NCI-H1417 (cell line): ENCODE data around the gene PRMT1.
A peak's percentile ranks its signal among the peaks of the same experiment; 100 is the strongest.

Experiments
- DNase-seq, 3 experiments: peaks; one replicate each; lab custom pipeline; 2025; lab: John Stamatoyannopoulos, UW

The PRMT1 gene

GRCh38 chr19:49688531-49689132, 11.6 kb downstream of the PRMT1 start:
- DNase-seq, result peak in 1 of 3 experiments; percentile 15

DNA sequence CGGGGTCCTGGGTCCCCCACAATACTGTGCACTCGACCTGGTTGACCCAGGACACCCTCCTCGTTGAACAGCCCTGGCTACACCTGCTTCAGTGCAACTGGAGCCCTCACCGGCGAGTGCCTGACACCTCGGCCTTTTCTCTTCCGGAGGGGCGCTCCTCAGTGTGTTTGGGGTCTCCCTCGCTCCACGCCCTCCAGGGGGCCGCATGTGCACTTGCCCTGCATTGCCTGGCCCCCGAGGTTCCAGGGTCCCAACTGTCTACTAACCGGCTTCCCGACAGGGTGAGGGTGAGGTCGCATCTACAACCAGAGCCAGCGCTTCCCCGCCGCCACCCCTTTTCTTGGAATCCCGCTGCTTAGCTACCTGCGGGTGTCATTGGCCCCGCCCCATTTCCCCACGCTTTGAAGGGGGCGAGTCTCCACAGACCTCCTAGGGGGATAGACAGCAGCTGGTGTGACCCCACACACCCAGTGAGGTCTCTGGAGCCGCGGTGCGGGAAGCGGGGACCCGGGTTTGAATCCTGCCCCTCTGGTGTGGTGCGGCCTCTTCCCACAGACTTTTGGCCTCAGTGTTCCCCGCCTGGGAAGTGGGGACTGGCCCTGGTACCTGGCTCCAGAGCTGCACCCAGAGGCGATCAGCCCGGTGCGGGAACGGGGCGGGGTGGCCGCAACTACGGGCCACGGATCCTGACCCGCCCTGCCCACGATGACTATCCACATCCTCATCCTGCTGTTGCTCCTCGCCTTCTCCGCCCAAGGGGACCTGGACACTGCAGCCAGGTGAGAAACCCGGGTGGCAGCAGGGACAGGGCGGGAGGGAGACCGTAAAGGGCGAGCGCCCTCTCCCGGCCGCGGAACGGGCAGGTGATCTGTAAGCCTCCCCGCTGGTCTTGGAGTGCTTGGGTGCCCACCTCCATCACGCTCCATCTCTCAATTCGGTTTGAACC, 12.3 kb downstream of the PRMT1 start, which contains the start of gene ADM5:
Gene ADM5 (plus strand): TSS at position 462 of the 946 bp plus-strand sequence. CDS start 244 bp downstream, at position 706.
- peak; percentile 66 to 79 (median 74) for DNase-seq

DNA sequence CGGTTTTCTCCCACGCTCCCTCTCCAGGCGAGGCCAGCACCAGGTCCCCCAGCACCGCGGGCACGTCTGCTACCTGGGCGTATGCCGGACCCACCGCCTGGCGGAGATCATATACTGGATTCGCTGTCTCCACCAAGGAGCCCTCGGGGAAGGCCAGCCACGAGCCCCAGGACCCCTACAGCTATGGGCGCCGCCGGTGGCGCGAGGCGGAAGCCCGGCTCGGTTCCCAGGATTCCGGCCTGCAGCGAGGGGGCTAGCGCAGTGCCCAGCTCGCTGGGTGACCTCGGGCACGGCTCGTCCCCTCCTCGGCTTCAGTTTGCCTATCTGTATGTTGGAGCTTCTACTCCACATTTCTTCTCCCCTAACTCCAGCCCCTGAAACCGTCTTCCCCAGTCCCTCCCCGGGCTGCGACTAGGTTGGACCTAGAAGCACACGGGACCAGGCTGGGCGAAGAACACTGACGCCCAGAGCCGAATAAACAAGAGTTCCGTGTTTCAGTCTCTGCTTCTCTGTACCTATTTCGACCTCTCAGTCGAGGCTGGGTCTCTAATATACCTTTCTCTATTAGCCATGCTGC, 13.1 kb downstream of the PRMT1 start:
- DNase-seq, result peak in 2 of 3 experiments; percentile 59 to 74

DNA sequence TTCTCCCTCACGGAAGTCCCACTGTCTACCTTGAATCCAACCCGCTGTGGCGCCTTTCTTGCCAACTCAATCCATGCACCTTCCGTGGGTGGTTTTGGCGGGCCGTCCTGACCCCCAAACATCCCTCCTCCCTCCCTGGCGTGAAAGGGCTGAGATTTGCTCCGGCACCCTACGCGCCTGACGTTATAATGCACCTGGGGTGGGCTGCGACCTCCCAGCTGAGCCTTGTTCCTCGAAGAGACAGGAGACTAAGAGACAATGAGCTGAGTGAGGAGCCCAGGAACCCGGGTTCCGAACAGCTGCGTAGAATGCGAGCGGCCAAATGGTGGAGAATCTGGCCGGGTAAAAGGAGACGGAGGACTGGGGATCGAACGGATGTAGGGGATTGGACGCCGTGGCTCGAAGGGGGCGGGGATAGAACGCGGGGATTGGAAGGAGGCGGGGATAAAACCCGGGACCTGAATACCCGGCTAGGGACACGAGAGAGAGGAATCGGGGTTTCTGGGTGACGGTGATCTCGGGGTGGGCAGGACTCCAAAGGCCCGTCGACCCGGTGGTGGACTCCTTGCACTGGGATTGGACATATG, 13.7 kb downstream of the PRMT1 start, which contains the start of gene CPT1C:
Gene CPT1C (plus strand): TSS at position 461 of the 587 bp plus-strand sequence. CDS start 1,137 bp downstream, outside the sequence.
- peak; percentile 85 to 97 (median 95) for DNase-seq

GRCh38 chr19:49691243-49692146, 14.4 kb downstream of the PRMT1 start:
- peak; percentile 83 to 91 (median 91) for DNase-seq

GRCh38 chr19:49692147-49692506, 15.1 kb downstream of the PRMT1 start:
- no peak for DNase-seq

DNA sequence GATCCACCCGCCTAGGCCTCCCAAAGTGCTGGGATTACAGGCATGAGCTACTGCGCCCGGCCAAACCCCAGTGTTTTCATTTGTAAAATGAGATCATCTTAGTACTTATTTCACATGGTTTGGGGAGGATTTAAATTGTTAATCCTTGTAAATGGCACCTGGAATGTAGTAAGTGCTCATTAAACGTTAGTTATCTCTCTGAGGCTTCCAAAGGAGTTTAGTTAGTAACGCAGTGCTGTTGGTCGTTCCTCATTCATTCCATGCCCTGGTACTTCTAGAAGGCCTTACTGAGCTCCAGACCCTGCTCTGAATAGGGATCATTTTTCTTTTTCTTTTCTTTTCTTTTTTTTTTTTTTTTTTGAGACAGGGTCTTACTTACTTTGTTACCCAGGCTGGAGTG, 19.0 kb downstream of the PRMT1 start:
- DNase-seq, result no peak

DNA sequence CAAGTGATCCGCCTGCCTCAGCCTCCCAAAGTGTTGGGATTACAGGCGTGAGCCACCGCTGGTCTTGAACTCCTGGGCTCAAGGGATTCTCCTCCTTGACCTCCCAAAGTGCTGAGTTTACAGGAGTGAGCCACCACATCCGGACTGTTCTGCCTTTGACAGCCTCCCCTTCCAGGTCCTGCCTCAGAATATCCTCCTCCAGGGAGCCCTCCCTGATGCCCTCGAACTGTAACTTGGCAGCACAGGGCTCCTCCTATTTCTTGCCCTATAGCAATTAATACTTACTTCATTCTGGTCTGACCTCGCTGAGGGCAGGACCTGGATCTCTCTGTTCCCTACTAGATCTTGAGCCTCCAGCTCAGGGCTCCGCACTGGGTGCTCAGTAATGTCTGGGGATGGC, 19.8 kb downstream of the PRMT1 start:
- DNase-seq, result no peak

DNA sequence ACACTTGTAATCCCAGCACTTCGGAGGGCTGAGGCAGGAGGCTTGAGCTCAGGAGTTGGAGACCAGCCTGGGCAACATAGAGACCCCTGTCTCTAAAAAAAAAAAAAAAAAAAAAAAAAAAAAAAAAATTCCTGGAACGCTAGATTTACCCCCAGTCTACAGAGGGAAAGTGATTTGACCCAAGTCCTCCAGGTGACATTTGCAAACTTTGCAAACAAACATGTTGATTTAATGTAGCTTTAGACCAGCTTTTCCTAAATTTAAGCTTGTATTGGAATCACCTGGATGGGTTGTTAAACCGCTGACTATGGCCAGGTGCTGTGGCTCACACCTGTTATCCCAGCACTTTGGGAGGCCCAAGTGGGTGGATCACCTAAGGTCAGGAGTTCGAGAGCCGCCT, 22.3 kb downstream of the PRMT1 start:
- no peak for DNase-seq

DNA sequence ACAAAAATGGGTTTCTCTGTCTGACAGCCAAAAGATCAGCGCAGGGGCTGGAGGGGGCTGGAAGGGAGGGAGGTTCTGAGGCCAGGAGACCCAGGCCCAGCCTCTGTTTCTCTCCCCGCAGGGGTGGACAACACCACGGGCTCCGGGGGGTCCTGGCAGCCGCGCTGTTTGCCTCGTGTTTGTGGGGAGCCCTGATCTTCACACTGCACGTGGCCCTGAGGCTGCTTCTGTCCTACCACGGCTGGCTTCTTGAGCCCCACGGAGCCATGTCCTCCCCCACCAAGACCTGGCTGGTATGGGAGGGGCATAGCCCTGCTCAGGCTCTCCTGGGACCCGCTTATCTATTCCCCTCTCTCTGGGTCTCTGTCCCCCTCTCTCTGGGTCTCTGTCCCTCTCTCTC, 23.5 kb downstream of the PRMT1 start:
- DNase-seq, result no peak

DNA sequence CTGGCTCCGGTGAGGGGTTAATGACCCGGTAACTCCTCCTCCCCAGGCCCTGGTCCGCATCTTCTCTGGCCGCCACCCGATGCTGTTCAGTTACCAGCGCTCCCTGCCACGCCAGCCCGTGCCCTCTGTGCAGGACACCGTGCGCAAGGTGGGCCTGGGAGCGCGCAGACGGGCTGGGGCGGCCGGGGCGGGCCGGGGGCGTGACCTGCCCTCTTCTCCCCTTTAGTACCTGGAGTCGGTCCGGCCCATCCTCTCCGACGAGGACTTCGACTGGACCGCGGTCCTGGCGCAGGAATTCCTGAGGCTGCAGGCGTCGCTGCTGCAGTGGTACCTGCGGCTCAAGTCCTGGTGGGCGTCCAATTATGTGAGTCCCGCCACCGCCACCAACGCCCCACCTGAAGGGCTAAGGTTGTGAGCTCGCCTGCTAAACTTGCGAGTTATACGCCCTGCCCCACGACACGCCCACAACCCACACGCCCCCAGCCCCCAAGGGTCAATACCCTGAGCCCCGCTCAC, 24.3 kb downstream of the PRMT1 start:
- peak in 1 of 3 experiments; percentile 26 for DNase-seq

DNA sequence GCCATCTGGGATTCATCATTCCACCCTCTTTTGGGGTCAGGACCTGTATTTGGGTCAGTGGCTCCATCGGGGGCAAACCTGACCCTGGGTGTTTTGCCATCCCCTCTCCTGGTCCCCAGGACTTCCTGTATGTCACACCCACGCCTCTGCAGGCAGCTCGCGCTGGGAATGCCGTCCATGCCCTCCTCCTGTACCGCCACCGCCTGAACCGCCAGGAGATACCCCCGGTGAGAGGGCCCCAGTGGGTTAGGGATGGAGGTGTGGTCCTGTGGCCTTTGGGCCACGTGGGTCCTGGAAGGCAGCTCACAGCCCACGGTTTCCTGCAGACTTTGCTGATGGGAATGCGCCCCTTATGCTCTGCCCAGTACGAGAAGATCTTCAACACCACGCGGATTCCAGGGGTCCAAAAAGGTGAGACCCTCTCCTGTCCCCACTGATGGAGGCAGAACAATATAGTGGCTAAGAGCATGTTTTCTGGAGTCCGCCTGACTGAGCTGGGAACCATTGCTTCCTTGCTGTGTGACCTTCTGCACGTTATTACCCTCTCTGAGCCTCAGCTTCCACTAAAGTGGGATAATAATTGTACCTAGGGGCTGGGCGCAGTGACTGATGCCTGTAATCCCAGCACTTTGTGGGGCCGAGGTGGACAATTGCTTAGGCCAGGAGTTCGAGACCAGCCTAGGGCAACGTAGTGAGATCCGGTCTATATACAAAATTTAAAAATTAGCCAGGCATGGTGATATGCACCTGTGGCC, 28.0 kb downstream of the PRMT1 start:
- DNase-seq, result no peak

DNA sequence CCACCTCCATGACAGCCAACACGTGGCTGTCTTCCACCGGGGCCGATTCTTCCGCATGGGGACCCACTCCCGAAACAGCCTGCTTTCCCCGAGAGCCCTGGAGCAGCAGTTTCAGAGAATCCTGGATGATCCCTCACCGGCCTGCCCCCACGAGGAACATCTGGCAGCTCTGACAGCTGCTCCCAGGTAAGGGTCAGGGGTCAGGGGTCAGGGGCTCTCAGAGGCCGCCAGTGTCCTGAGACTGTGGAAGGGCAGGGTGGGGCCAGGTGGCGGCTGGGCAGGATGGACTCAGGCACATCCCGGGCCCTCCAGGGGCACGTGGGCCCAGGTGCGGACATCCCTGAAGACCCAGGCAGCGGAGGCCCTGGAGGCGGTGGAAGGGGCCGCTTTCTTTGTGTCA, 28.8 kb downstream of the PRMT1 start:
- DNase-seq, result no peak

GRCh38 chr19:49710372-49710951, 33.4 kb downstream of the PRMT1 start:
- no peak for DNase-seq

GRCh38 chr19:49712397-49712859, 35.4 kb downstream of the PRMT1 start:
- DNase-seq, result no peak

GRCh38 chr19:49713236-49713845, 36.3 kb downstream of the PRMT1 start:
- DNase-seq, result no peak

DNA sequence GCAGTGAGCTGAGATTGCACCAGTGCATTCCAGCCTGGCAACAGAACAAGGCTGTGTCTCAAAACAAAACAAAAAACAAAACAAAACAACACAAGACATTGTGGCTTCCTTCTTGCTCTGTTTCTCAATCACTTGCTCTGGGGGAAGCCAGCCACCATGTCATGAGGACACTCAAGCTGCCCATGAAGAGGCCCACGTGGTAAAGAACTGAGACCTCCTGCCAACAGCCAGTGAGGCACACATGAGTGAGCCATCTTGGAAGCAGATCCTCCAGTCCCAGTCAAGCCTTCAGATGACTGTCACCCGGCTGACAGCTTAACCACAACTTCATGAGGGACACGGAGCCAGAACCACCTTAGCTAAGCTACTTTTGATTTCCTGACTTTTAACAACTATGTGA, 39.1 kb downstream of the PRMT1 start:
- DNase-seq, result no peak

GRCh38 chr19:49718511-49718910, 41.4 kb downstream of the PRMT1 start:
- DNase-seq, result no peak

- DNase-seq, result no peak
Observed at GRCh38 chr19:49718991-49719390, 41.9 kb downstream of the PRMT1 start.
